ENCODE data around the gene GP1BB.

Gene GP1BB

GRCh38 chr22:19761725-19762567, 38.6 kb downstream of the GP1BB start:
- H3K27me3 ChIP-seq (ENCODE audit: insufficient read depth, low read length, poor library complexity, severe bottlenecking): no peaks in the 10 kb centered on the region
- no peaks in the 10 kb centered on the region for H3F3A ChIP-seq (ENCODE audit: low read depth)
- no peak overlapping the region for H2AFZ ChIP-seq (ENCODE audit: low read length)
- TF ChIP-seq CTCF (conservative IDR thresholded peaks at IDR 0.05; ENCODE audit: low read length) (no peak), EZH2phosphoT487 (IDR thresholded peaks at IDR 0.05; ENCODE audit: borderline replicate concordance) (no peak)
- no peaks in the 10 kb centered on the region for H3K36me3 ChIP-seq (ENCODE audit: insufficient read depth, low read length)
- H3K9ac ChIP-seq (ENCODE audit: low read depth, low read length, poor library complexity, severe bottlenecking): no peak overlapping the region
- no peaks in the 10 kb centered on the region for H3K9me3 ChIP-seq (ENCODE audit: insufficient read depth, low read depth, low read length)
- H3K4me3 ChIP-seq (ENCODE audit: low read length, poor library complexity, severe bottlenecking): no peak overlapping the region
- no peaks in the 10 kb centered on the region for H3K4me1 ChIP-seq (ENCODE audit: insufficient read depth, low read length, poor library complexity, severe bottlenecking)
- no peaks in the 10 kb centered on the region for H4K20me1 ChIP-seq (ENCODE audit: insufficient read depth, low read length, poor library complexity, severe bottlenecking)
- no peak overlapping the region for H3K4me2 ChIP-seq (ENCODE audit: low read depth, low read length, poor library complexity, severe bottlenecking)
- H3K79me2 ChIP-seq (ENCODE audit: insufficient read depth, low read length): no peaks in the 10 kb centered on the region
- H3K9me2 ChIP-seq (replicated peaks; ENCODE audit: low read depth, low read length): no peaks in the 10 kb centered on the region

DNA sequence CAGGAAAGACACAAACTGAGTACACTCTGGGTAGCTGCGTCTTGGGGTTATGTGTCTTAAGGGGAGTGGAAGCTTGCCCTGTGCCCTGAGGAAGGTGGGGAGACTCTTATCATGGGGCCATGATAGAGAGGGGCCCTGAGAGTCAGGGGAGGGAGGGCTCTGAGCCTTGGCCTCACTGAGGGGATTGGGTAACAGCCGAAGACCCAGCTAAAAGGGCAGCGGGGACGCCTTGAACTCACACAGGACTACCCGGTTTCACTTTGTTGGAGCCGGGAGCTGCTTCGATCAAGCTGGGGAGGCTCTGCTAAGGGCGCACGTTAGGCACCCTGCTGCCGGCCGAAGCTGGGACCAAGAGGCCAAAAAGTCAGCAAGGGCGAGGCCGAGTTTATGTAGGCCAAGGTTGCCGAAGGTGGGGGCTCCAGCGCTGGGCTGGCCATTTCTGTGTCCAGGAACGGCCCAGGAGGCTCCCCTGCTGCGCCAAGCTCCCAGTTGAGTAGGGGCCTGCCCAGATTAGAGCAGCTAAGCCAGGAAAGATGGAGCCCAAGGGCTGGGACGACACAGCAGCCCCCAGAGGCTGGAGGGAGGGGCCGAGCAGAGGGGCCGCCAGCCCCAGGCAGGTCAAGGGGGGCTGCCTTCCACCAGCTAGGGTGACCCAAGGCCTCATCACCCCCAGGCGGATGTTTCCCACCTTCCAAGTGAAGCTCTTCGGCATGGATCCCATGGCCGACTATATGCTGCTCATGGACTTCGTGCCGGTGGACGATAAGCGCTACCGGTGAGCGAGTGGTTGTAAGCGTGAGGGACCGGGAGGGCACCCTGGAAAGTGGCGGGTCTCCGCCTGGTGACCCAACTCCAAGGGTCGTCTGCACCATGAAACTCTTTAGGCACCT, 39.5 kb downstream of the GP1BB start:
- H3K9me3 ChIP-seq (ENCODE audit: insufficient read depth, low read depth, low read length): no peaks in the 10 kb centered on the region
- no peaks in the 10 kb centered on the region for H4K20me1 ChIP-seq (ENCODE audit: insufficient read depth, low read length, poor library complexity, severe bottlenecking)
- H3K36me3 ChIP-seq (ENCODE audit: insufficient read depth, low read length): no peaks in the 10 kb centered on the region
- no peaks in the 10 kb centered on the region for H3K27me3 ChIP-seq (ENCODE audit: insufficient read depth, low read length, poor library complexity, severe bottlenecking)
- H3K9me2 ChIP-seq (replicated peaks; ENCODE audit: low read depth, low read length): no peaks in the 10 kb centered on the region
- TF ChIP-seq CTCF (conservative IDR thresholded peaks at IDR 0.05; ENCODE audit: low read length) (no peak), EZH2phosphoT487 (IDR thresholded peaks at IDR 0.05; ENCODE audit: borderline replicate concordance) (no peak)
- H3K4me1 ChIP-seq (ENCODE audit: insufficient read depth, low read length, poor library complexity, severe bottlenecking): no peaks in the 10 kb centered on the region
- peaks cover 5% of the 10 kb centered on the region; the same call in 1 of the 2 replicates for H3K79me2 ChIP-seq (ENCODE audit: insufficient read depth, low read length)
- no peaks in the 10 kb centered on the region for H3F3A ChIP-seq (ENCODE audit: low read depth)
- H3K4me2 ChIP-seq (ENCODE audit: low read depth, low read length, poor library complexity, severe bottlenecking): no peak overlapping the region
- H3K9ac ChIP-seq (ENCODE audit: low read depth, low read length, poor library complexity, severe bottlenecking): no peak overlapping the region
- H2AFZ ChIP-seq (ENCODE audit: low read length): no peak overlapping the region
- no peak overlapping the region for H3K4me3 ChIP-seq (ENCODE audit: low read length, poor library complexity, severe bottlenecking)

- TF ChIP-seq CTCF (conservative IDR thresholded peaks at IDR 0.05; ENCODE audit: low read length): no peak
- no peak overlapping the region for H2AFZ ChIP-seq (ENCODE audit: low read length)
- H3K9me3 ChIP-seq (ENCODE audit: insufficient read depth, low read depth, low read length): no peaks in the 10 kb centered on the region
- peaks cover 12% of the 10 kb centered on the region; the same call in 1 of the 2 replicates for H3K79me2 ChIP-seq (ENCODE audit: insufficient read depth, low read length)
- H3K9ac ChIP-seq (ENCODE audit: low read depth, low read length, poor library complexity, severe bottlenecking): no peak overlapping the region
- H3K9me2 ChIP-seq (replicated peaks; ENCODE audit: low read depth, low read length): no peaks in the 10 kb centered on the region
- no peaks in the 10 kb centered on the region for H3K36me3 ChIP-seq (ENCODE audit: insufficient read depth, low read length)
- H3K4me1 ChIP-seq (ENCODE audit: insufficient read depth, low read length, poor library complexity, severe bottlenecking): no peaks in the 10 kb centered on the region
- H3K4me2 ChIP-seq (ENCODE audit: low read depth, low read length, poor library complexity, severe bottlenecking): no peak overlapping the region
- H3K27me3 ChIP-seq (ENCODE audit: insufficient read depth, low read length, poor library complexity, severe bottlenecking): no peaks in the 10 kb centered on the region
- H3K4me3 ChIP-seq (ENCODE audit: low read length, poor library complexity, severe bottlenecking): no peak overlapping the region
- no peaks in the 10 kb centered on the region for H4K20me1 ChIP-seq (ENCODE audit: insufficient read depth, low read length, poor library complexity, severe bottlenecking)
- no peaks in the 10 kb centered on the region for H3F3A ChIP-seq (ENCODE audit: low read depth)
These were observed 40.3 kb downstream of the GP1BB start for GRCh38 chr22:19763458-19764298.
